HepG2 (cell line): ENCODE data around the gene MIEF2. TPM values are rescaled to one million over a fixed set of nuclear protein-coding genes. Genes with fewer than 3 reads are reported as not detected.

Experiments used
- ETV5 ChIP-seq: IDR thresholded peaks from 2 replicates; pipeline ENCODE4 v1.6.1; 2018; ENCODE audit warnings: missing biosample characterization, missing genetic modification reagents, inconsistent platforms, borderline replicate concordance
- HDAC2 ChIP-seq: sonication (generic); formaldehyde crosslinking; IDR thresholded peaks from 2 replicates; pipeline ENCODE4 v1.4.0; 2020; ENCODE audit warnings: missing genetic modification reagents
- HOXA3 ChIP-seq: sonication (generic); formaldehyde crosslinking; IDR thresholded peaks from 2 replicates; pipeline ENCODE4 v1.5.0; 2020; ENCODE audit warnings: missing genetic modification reagents
- MAF1 ChIP-seq: sonication (generic); formaldehyde crosslinking; IDR thresholded peaks from 2 replicates; pipeline ENCODE4 v1.5.0; 2020; ENCODE audit warnings: missing genetic modification reagents, borderline replicate concordance
- MEIS1 ChIP-seq: sonication (generic); formaldehyde crosslinking; IDR thresholded peaks from 2 replicates; pipeline ENCODE4 v1.9.0; 2021; ENCODE audit warnings: mild to moderate bottlenecking, missing genetic modification reagents, moderate library complexity, borderline replicate concordance
- NCOA5 ChIP-seq: sonication (generic); formaldehyde crosslinking; IDR thresholded peaks from 2 replicates; pipeline ENCODE4 v1.4.0; 2020; ENCODE audit warnings: missing genetic modification reagents
- PAWR ChIP-seq: sonication (generic); formaldehyde crosslinking; IDR thresholded peaks from 2 replicates; pipeline ENCODE4 v1.4.0; 2020; ENCODE audit warnings: missing genetic modification reagents, mild to moderate bottlenecking, borderline replicate concordance
- SAP130 ChIP-seq: IDR thresholded peaks from 2 replicates; pipeline ENCODE4 v1.6.1; 2016; ENCODE audit warnings: low read depth
- SP2 ChIP-seq: sonication (generic); formaldehyde crosslinking; IDR thresholded peaks from 2 replicates; pipeline ENCODE4 v1.5.1; 2020; ENCODE audit warnings: mild to moderate bottlenecking, missing genetic modification reagents
- ZKSCAN5 ChIP-seq: sonication (generic); formaldehyde crosslinking; IDR thresholded peaks from 2 replicates; pipeline ENCODE4 v1.5.1; 2020; ENCODE audit warnings: mild to moderate bottlenecking, missing genetic modification reagents
- ZNF3 ChIP-seq: IDR thresholded peaks from 2 replicates; pipeline ENCODE4 v1.7.0; 2017; ENCODE audit warnings: inconsistent platforms
- ZNF543 ChIP-seq: sonication (generic); formaldehyde crosslinking; IDR thresholded peaks from 2 replicates; pipeline ENCODE4 v1.4.0; 2020; ENCODE audit warnings: mild to moderate bottlenecking, missing genetic modification reagents
- ZNF546 ChIP-seq: sonication (generic); formaldehyde crosslinking; conservative IDR thresholded peaks from 2 replicates; pipeline ENCODE4 v1.8.1; 2023; ENCODE audit warnings: mild to moderate bottlenecking, missing genetic modification reagents
- ZNF563 ChIP-seq: sonication (generic); formaldehyde crosslinking; IDR thresholded peaks from 2 replicates; pipeline ENCODE4 v1.8.0; 2022; ENCODE audit warnings: mild to moderate bottlenecking, moderate library complexity, missing genetic modification reagents
- ZNF709 ChIP-seq: sonication (generic); formaldehyde crosslinking; IDR thresholded peaks from 2 replicates; pipeline ENCODE4 v1.5.0; 2020; ENCODE audit warnings: mild to moderate bottlenecking, missing genetic modification reagents
- ZNF75D ChIP-seq: sonication (generic); formaldehyde crosslinking; IDR thresholded peaks from 2 replicates; pipeline ENCODE4 v1.8.1; 2023; ENCODE audit warnings: missing genetic modification reagents, mild to moderate bottlenecking, borderline replicate concordance
- polyA plus RNA-seq, 8 experiments: library from polyadenylated mRNA; depleted of rRNA in 3 of 8; stranded (reverse) in 7 of 8; unstranded in 1 of 8; fragments of >200 nt; fragmentation: Illumina TruSeq in 4 of 8; extraction: Trizol in 4 of 8; gene quantifications; 2 replicates each; pipeline versions ENCODE4 v1.2.1 to v1.2.3, GENCODE V29; 2011 to 2016; ENCODE audit warnings: low read depth in 4 of 8, missing spikeins in 1 of 8, mixed read lengths in 1 of 8; ENCODE audit not compliant: insufficient read depth in 1 of 8
- total RNA-seq, 5 experiments: library from RNA; depleted of rRNA; stranded (reverse); fragments of >200 nt; fragmentation: Illumina TruSeq; extraction: Trizol; gene quantifications; 2 replicates each; pipeline ENCODE4 v1.2.3, GENCODE V29; 2016; ENCODE audit warnings: low read depth in 1 of 5
- TF ChIP-seq, protein P1 (sequence below): sonication (generic); formaldehyde crosslinking; IDR thresholded peaks from 2 replicates; pipeline ENCODE4 v1.4.0; 2020; ENCODE audit warnings: missing genetic modification reagents
- TF ChIP-seq, protein P2 (sequence below), 2 experiments: sonication (generic) in 1 of 2; formaldehyde crosslinking in 1 of 2; IDR thresholded peaks; 2 replicates each; pipeline versions ENCODE4 v1.4.0 to v1.6.1; 2016 to 2020; ENCODE audit warnings: borderline replicate concordance in 1 of 2, low read depth in 1 of 2, mild to moderate bottlenecking in 1 of 2, missing genetic modification reagents in 1 of 2
- TF ChIP-seq, protein P3 (sequence below): sonication (generic); IDR thresholded peaks from 2 replicates; pipeline ENCODE4 v1.6.1; 2016; ENCODE audit warnings: low read depth, borderline replicate concordance
- TF ChIP-seq, protein P4 (sequence below): sonication (generic); formaldehyde crosslinking; IDR thresholded peaks from 2 replicates; pipeline ENCODE4 v1.4.0; 2020; ENCODE audit warnings: mild to moderate bottlenecking, low read depth, missing genetic modification reagents

MIEF2 gene
- total and polyA plus RNA-seq, 2 of the 13 experiments (the other 11 are each of a cell fraction or from before 2014, with no cell fraction given) = 6.0 to 8.0 TPM

DNA sequence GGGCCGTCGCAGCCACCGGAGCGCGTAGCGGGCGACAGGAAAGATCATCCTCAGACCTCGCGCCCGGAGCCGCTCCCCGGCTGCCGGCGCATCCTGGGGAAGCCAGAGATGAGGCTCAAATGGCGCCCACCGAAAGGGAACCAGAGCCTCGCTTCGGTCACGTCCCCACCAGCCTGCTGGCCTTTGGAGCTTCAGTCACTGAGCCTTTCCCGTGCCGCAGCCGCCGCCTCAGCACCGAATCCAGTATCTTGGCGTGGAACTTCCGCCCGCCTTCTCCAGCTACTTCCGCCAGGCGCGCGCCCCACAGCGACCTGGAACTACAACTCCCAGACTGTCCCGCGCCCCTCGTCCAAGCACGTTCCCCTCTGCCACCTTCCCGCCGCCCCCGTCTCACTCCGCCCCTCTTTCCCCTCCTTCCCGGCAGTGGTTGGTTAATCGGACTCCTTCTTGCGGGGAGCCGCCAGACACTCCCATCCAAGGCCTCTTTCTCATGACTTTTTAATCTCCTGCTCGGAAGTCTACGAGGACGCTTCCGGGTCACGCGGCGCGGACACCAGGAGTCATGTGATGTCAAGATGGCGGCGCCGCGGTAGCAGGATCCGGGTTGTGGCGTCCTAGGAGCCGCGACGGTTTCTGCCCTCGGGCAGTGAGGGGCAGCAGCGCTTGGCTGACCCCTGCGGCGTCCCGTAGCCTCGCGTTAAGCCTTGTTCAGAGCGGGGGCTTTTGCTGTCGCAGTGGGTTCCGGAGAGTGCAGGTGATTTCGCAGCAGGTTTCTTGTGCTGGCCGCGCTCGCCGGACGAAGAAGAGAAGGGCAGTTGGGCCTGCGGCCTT lies 54.5 kb downstream of the MIEF2 start, which contains the start of the genes SMCR8 and TOP3A (continued):
- TF ChIP-seq, protein P1, sequence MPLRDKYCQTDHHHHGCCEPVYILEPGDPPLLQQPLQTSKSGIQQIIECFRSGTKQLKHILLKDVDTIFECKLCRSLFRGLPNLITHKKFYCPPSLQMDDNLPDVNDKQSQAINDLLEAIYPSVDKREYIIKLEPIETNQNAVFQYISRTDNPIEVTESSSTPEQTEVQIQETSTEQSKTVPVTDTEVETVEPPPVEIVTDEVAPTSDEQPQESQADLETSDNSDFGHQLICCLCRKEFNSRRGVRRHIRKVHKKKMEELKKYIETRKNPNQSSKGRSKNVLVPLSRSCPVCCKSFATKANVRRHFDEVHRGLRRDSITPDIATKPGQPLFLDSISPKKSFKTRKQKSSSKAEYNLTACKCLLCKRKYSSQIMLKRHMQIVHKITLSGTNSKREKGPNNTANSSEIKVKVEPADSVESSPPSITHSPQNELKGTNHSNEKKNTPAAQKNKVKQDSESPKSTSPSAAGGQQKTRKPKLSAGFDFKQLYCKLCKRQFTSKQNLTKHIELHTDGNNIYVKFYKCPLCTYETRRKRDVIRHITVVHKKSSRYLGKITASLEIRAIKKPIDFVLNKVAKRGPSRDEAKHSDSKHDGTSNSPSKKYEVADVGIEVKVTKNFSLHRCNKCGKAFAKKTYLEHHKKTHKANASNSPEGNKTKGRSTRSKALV (CRISPR knock-in tag) = peak; percentile 65; the same call in 1 of the 2 replicates
- no peak for TF ChIP-seq NCOA5 (CRISPR knock-in tag)
- TF ChIP-seq ZNF3 (CRISPR knock-in tag) = no peak
- peak; percentile 78 for TF ChIP-seq HOXA3 (CRISPR knock-in tag)
- 0 out of 2 replicates have a peak, but pooled peaks have one; percentile 64 for TF ChIP-seq ZKSCAN5 (CRISPR knock-in tag)
- peak; percentile 91 for TF ChIP-seq SAP130 (CRISPR knock-in tag)
- TF ChIP-seq, protein P2, sequence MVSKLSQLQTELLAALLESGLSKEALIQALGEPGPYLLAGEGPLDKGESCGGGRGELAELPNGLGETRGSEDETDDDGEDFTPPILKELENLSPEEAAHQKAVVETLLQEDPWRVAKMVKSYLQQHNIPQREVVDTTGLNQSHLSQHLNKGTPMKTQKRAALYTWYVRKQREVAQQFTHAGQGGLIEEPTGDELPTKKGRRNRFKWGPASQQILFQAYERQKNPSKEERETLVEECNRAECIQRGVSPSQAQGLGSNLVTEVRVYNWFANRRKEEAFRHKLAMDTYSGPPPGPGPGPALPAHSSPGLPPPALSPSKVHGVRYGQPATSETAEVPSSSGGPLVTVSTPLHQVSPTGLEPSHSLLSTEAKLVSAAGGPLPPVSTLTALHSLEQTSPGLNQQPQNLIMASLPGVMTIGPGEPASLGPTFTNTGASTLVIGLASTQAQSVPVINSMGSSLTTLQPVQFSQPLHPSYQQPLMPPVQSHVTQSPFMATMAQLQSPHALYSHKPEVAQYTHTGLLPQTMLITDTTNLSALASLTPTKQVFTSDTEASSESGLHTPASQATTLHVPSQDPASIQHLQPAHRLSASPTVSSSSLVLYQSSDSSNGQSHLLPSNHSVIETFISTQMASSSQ (IDR thresholded peaks at IDR 0.05; ENCODE audit: low read depth) = peak; percentile 32; the same call in 1 of the 2 replicates
- TF ChIP-seq, protein P2 (CRISPR knock-in tag; IDR thresholded peaks at IDR 0.05; ENCODE audit: borderline replicate concordance) = no peak; the same call in 1 of the 2 replicates
- peak; percentile 63; the same call in 1 of the 2 replicates for TF ChIP-seq ZNF709
- peak; percentile 81 for TF ChIP-seq ZNF563 (CRISPR knock-in tag)
- peak; percentile 48 for TF ChIP-seq SP2 (CRISPR knock-in tag)
- 0 out of 2 replicates have a peak, but pooled peaks have one; percentile 18 for TF ChIP-seq ETV5
- no peak for TF ChIP-seq ZNF543 (CRISPR knock-in tag)
- 0 out of 2 replicates have a peak, but pooled peaks have one; percentile 35 for TF ChIP-seq ZNF75D
- TF ChIP-seq, protein P3, sequence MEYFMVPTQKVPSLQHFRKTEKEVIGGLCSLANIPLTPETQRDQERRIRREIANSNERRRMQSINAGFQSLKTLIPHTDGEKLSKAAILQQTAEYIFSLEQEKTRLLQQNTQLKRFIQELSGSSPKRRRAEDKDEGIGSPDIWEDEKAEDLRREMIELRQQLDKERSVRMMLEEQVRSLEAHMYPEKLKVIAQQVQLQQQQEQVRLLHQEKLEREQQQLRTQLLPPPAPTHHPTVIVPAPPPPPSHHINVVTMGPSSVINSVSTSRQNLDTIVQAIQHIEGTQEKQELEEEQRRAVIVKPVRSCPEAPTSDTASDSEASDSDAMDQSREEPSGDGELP = no peak
- TF ChIP-seq PAWR (CRISPR knock-in tag) = no peak
- TF ChIP-seq, protein P4, sequence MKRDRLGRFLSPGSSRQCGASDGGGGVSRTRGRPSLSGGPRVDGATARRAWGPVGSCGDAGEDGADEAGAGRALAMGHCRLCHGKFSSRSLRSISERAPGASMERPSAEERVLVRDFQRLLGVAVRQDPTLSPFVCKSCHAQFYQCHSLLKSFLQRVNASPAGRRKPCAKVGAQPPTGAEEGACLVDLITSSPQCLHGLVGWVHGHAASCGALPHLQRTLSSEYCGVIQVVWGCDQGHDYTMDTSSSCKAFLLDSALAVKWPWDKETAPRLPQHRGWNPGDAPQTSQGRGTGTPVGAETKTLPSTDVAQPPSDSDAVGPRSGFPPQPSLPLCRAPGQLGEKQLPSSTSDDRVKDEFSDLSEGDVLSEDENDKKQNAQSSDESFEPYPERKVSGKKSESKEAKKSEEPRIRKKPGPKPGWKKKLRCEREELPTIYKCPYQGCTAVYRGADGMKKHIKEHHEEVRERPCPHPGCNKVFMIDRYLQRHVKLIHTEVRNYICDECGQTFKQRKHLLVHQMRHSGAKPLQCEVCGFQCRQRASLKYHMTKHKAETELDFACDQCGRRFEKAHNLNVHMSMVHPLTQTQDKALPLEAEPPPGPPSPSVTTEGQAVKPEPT (CRISPR knock-in tag) = peak; percentile 75; the same call in 1 of the 2 replicates
- TF ChIP-seq MAF1 = no peak
- TF ChIP-seq HDAC2 (CRISPR knock-in tag) = peak; percentile 84
- TF ChIP-seq ZNF546 (CRISPR knock-in tag) = peak; percentile 60; the same call in 1 of the 2 replicates
- TF ChIP-seq MEIS1 (CRISPR knock-in tag) = peak; percentile 64; the same call in 1 of the 2 replicates
